ENCODE data around the gene CCDC9.

The CCDC9 gene

GRCh38 chr19:47255879-47256692 is at the start of gene CCDC9:
Gene CCDC9, plus strand, starts transcription at chr19:47256525. Its CDS starts 1,876 bp downstream, at chr19:47258401.
- FAIRE-seq: peak; percentile 51

DNA sequence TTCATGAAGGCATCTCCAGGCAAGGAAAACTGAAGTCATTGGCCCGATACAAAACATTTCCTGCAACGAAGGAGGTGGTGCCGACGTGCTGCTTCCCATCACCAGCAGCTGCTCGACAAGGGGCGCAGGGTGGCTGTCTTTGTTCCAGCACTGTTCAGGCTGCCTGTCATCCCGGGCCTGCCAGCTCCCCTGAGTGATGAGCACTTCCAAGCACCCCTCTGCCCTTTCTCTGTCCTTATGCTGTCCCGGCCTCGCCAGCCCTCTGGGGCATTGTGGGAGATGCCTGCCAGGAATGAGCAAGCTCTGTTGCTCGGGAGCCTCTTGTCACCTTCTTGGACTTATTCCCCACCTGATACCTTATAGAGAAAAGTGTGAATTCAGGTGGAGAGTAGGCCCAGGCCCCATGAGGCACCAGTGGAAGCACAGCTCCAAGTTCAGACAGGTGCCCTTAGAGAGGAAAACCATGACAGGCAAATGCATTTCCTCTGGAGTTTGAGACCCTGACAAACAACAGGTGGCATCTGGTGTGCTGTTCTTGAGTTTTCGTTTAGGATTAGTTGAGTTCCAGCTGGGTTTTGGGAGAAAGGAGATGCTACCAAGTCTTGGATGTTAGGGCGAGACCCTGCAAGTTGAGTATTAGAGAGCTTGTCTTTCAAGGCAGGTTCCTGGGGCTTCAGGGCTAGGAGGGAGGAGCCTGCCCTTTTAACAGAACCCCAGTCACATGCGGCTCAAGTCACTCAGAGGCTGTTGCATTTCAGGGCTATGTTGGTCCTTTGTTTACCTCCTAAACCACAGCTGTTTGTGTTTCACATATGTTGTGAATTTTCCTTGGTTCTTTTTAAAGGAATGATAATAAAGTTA is 46.8 kb upstream of the CCDC9 start:
- FAIRE-seq: no peak

GRCh38 chr19:47210180-47210490 is 46.2 kb upstream of the CCDC9 start:
- FAIRE-seq: no peak

GRCh38 chr19:47210689-47211316 is 45.5 kb upstream of the CCDC9 start:
- peak; percentile 93 for FAIRE-seq

GRCh38 chr19:47215581-47215980 is 40.7 kb upstream of the CCDC9 start:
- FAIRE-seq: no peak

DNA sequence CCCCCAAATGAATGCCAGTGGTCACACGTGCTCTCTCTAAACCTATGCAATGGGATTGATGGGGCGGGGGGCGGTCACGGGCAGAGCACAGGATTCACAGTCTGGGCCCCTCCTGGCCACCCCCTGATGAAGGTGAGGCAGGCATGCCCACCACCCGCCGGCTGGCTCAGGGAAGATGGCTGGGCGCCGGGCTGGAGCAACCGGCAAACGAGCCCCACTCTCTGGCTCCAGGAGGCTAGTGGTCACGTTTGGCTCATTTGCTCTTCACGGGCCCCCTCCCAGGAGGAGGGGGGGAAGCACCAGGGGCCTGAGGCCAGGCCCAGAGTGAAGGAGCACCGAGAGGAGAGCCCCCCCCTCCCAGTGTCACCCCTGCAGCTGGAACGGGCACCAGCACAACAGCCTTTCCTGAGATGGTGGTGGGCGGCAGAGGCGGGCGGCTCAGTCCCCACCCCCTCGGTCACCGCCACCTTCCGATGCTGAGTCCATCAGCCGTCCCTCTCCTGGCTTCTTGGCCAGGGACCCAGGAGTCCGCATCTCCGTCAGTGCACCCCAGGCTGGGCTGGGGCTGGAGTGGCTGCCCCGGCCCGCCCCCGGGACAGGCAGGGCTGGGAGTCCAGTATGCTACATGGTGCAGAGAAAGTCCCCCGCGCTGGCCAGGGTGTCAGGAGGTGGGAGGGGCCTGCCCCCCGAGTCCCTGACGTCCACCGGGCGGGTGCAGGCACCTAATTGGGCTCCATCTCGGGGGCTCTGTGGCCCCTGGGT is 35.1 kb upstream of the CCDC9 start:
- FAIRE-seq: no peak

DNA sequence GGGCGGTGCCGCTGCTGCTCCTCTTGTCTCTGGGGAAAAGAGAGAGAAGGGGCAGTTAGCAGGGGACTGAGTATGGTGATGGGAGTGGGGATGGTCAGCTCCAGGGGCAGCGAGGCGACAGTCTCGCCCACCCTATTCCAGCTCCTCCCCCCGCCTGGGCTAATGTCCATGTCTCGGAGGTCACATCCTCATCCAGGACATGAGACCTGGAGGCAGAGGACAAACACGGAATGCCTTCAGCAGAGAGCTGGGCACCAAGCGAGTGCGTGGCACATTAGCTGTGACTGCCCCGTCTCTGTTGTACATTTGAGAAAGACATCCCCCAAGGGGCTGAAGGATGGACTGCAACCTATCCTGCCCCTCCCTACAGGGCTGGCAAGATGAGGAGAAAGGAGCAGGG is 34.4 kb upstream of the CCDC9 start:
- FAIRE-seq: no peak

GRCh38 chr19:47225746-47226425 is 30.4 kb upstream of the CCDC9 start:
- FAIRE-seq: no peak

GRCh38 chr19:47226426-47227351 is 29.6 kb upstream of the CCDC9 start:
- no peak for FAIRE-seq

GRCh38 chr19:47227352-47228167 is 28.8 kb upstream of the CCDC9 start:
- FAIRE-seq: no peak

- FAIRE-seq: no peak
These were observed 28.0 kb upstream of the CCDC9 start for GRCh38 chr19:47228168-47228936.

DNA sequence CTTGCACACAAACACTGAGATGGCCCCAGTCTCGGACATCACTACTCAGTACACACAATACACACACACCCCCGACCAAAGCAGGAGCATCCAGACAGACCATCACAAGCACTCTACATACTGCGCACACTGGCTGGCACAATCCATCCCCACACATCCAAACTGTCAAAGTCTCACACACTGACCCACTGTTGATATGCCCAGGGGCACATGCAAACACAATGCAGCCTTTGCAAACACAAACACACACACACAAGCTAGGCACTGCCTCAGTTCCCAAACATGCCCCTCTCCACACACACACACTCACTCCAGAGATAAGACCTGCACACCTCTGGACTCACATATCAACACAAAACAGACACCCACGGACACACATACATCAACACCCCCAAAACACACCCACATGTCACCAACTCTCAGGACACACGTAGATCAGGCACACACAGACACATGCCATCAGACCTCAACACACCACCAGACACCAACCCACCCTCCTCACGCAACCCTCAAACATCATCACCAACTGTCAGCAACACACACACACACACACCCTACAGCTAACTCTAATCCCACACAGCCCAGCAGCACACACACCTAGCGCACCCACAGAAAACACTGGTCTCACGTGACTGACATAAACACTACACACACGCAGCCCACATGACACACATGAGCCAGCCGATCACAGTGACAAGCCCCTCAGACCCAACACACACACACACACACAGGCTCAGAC is 27.2 kb upstream of the CCDC9 start:
- FAIRE-seq: no peak

- no peak for FAIRE-seq
These were observed 26.7 kb upstream of the CCDC9 start for GRCh38 chr19:47229676-47230053.

DNA sequence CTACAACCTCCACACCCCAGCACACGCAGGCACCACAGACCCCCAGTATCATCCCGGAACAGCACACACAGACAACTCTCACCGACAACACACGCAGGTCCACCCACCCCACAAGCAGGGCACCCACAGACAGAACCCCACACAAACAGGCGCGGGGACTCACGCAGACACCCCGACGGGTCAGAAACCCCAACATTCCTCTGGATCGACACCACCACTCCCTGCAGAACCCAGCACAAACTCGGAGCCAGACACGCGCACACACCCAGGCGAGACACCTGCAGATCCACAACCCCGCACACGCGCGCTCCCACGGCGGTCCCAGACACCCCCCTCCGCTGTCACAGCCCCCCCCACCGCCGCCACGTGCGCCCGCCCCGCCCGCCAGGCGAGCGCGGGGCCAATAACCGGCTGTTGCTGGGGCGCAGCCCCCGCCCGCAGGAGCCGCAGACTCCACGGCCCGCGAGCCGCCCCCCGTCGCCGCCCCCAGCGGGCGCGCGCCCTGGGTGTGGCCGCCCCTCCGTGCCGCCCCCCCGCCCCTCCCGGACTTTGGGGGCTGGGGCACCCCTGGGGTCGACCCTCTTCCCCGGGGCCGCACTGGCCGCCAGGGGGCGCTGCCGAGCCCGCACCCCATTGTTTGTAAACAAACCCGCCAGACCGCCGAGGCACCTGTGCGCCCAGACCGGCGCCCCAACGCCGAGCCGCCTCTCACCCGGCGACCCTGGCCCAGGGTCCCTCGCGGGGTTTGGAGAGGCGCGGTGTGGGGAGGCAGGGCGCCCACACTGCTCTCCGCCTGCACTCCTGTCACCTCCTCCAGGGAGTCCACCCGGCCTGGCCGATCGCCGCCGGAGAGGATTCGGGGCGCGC is 26.0 kb upstream of the CCDC9 start:
- FAIRE-seq: no peak

DNA sequence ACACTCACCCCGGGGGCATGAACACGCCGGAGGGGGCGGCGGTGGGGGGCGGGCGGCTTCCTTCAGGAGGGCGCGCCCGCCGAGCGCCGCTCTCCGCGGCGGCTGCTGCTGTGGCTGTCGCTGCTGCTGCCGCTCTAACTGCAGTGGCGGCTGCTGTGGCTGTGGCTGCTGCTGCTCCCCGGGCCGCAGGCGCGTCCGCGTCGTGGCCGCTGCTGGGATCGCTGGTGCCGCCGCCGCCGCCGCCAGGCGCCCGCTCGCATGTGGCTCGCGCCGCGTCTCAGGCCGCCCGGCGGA is 25.5 kb upstream of the CCDC9 start, which contains the start of gene BBC3:
BBC3 (minus strand) TSS at position 279 of the 294 bp plus-strand sequence. CDS start 2,768 bp downstream, outside the sequence.
- no peak for FAIRE-seq

DNA sequence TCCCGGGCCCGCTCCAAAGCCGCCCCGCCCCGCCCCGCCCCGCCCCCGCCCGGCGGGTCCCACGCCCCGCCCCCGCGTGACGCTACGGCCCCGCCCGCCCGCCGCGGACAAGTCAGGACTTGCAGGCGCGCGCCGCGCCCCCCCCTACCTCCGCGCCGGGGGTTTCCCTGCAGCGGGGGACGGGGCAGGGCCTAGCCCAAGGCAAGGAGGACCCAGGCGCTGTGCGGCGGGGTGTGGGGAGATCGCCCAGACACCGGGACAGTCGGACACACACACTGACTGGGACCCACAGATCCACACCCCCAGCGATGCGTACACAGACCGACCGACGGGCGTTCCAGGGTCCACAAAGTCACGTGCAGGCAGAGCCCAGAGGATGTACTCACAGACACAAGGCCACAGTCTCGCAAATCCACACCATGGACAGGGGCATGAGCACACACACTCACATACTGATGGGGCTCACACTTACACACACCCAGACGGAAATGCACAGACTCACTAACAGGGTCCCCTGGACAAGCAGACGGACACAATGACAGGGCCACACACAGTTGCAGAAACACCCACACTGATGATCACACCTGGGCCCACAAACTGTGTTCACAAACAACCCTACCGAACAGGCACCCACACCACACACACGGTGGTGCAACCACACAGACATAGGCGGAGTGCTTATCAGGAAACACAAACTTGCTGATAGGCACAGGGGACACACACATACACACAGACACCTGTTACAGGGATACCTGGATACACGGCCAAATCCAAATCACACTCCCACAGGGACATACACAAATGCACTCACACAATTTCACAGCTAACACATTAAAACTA is 24.9 kb upstream of the CCDC9 start:
- FAIRE-seq: no peak
